ACC112 (cell line): Measurements from ENCODE around the gene RBM39.

Experiments used
- H2AFZ ChIP-seq: fragments of 200-600 bp; sonication (generic); one replicate; pipeline ENCODE4 v1.6.0; 2017; ENCODE audit warnings: antibody characterized with exemption, low read length; ENCODE audit not compliant: unreplicated experiment
- H3K27ac ChIP-seq: fragments of 200-600 bp; sonication (generic); 2 replicates; pipeline ENCODE4 v1.5.1; 2014; ENCODE audit warnings: low read depth, mild to moderate bottlenecking, antibody characterized with exemption, low read length, moderate library complexity
- H3K27me3 ChIP-seq: fragments of 200-600 bp; sonication (generic); 2 replicates; pipeline ENCODE4 v1.6.1; 2014; ENCODE audit warnings: mild to moderate bottlenecking, antibody characterized with exemption, low read length, moderate library complexity, mixed read lengths; ENCODE audit not compliant: insufficient read depth
- H3K36me3 ChIP-seq: fragments of 200-600 bp; sonication (generic); 2 replicates; pipeline ENCODE4 v1.6.1; 2016; ENCODE audit warnings: mild to moderate bottlenecking, antibody characterized with exemption, low read length, moderate library complexity, mixed read lengths; ENCODE audit not compliant: insufficient read depth
- H3K4me1 ChIP-seq: fragments of 200-600 bp; sonication (generic); one replicate; pipeline ENCODE4 v1.6.1; 2016; ENCODE audit warnings: low read length, mixed read lengths; ENCODE audit not compliant: insufficient read depth, unreplicated experiment, control insufficient read depth
- H3K4me3 ChIP-seq: fragments of 200-600 bp; sonication (generic); 2 replicates; pipeline ENCODE4 v1.5.1; 2014; ENCODE audit warnings: mild to moderate bottlenecking, low read depth, low read length
- H3K79me2 ChIP-seq: fragments of 200-600 bp; sonication (generic); one replicate; pipeline ENCODE4 v1.6.0; 2016; ENCODE audit warnings: low read length; ENCODE audit not compliant: control insufficient read depth, unreplicated experiment, insufficient read depth

Gene RBM39

GRCh38 chr20:35664466-35665206 lies 77.4 kb downstream of the RBM39 start, which contains the start of the genes CPNE1 and RBM12:
CPNE1 (minus strand) TSS chr20:35664900; CDS start chr20:35632923, 31,977 bp downstream.
RBM12 (minus strand) TSS chr20:35664900; CDS start chr20:35655322, 9,578 bp downstream.
- Histone ChIP-seq H3K4me1 (peaks cover 31% of the 10 kb centered on the region), H3K36me3 (peaks cover 11% of the 10 kb centered on the region), H2AFZ (peak within 1 kb of the TSS; percentile 60), H3K79me2 (peaks cover 53% of the 10 kb centered on the region), H3K27ac (peak within 1 kb of the TSS; percentile 79), H3K27me3 (no peaks in the 10 kb centered on the region), H3K4me3 (peak within 1 kb of the TSS; percentile 88)

- H3K4me3 ChIP-seq, result peak overlapping the region; percentile 88
- peaks cover 5% of the 10 kb centered on the region for H3K36me3 ChIP-seq
- H3K79me2 ChIP-seq, result peaks cover 61% of the 10 kb centered on the region
- peak overlapping the region; percentile 17 for H2AFZ ChIP-seq
- H3K4me1 ChIP-seq, result peaks cover 34% of the 10 kb centered on the region
- peak overlapping the region; percentile 79 for H3K27ac ChIP-seq
- H3K27me3 ChIP-seq, result no peaks in the 10 kb centered on the region
These were observed 78.3 kb downstream of the RBM39 start for GRCh38 chr20:35663516-35664465.

GRCh38 chr20:35662551-35662950 lies 79.5 kb downstream of the RBM39 start:
- Histone ChIP-seq H3K79me2 (peaks cover 72% of the 10 kb centered on the region), H3K4me1 (peaks cover 36% of the 10 kb centered on the region), H3K27ac (no peak overlapping the region), H3K36me3 (no peaks in the 10 kb centered on the region), H3K4me3 (peak overlapping the region; percentile 88), H2AFZ (no peak overlapping the region), H3K27me3 (no peaks in the 10 kb centered on the region)

GRCh38 chr20:35661908-35662307 lies 80.2 kb downstream of the RBM39 start:
- no peaks in the 10 kb centered on the region for H3K36me3 ChIP-seq

GRCh38 chr20:35661053-35661452 lies 81.0 kb downstream of the RBM39 start:
- Histone ChIP-seq H3K36me3 (peaks cover 3% of the 10 kb centered on the region; the same call in 1 of the 2 replicates), H2AFZ (no peak overlapping the region), H3K27me3 (no peaks in the 10 kb centered on the region), H3K4me1 (peaks cover 39% of the 10 kb centered on the region), H3K79me2 (peaks cover 87% of the 10 kb centered on the region), H3K27ac (no peak overlapping the region), H3K4me3 (peak overlapping the region; percentile 88)

More at GRCh38 chr20:35661908-35662307, 80.2 kb downstream of the RBM39 start:
- Histone ChIP-seq H3K27ac (no peak overlapping the region), H2AFZ (no peak overlapping the region), H3K27me3 (no peaks in the 10 kb centered on the region), H3K4me1 (peaks cover 39% of the 10 kb centered on the region), H3K79me2 (peaks cover 79% of the 10 kb centered on the region), H3K4me3 (peak overlapping the region; percentile 88)

GRCh38 chr20:35660122-35660937 lies 81.7 kb downstream of the RBM39 start:
- Histone ChIP-seq H3K4me1 (peaks cover 39% of the 10 kb centered on the region), H3K27me3 (no peaks in the 10 kb centered on the region), H3K36me3 (peaks cover 4% of the 10 kb centered on the region), H3K27ac (no peak overlapping the region), H3K4me3 (peak overlapping the region; percentile 88), H3K79me2 (peaks cover 95% of the 10 kb centered on the region), H2AFZ (no peak overlapping the region)

- no peak overlapping the region for H3K27ac ChIP-seq
- H2AFZ ChIP-seq, result no peak overlapping the region
- H3K36me3 ChIP-seq, result peaks cover 26% of the 10 kb centered on the region
- H3K79me2 ChIP-seq, result peaks cover 99% of the 10 kb centered on the region
- H3K4me1 ChIP-seq, result peaks cover 34% of the 10 kb centered on the region
- no peaks in the 10 kb centered on the region for H3K27me3 ChIP-seq
- H3K4me3 ChIP-seq, result no peak overlapping the region
These were observed 84.8 kb downstream of the RBM39 start for GRCh38 chr20:35657271-35657670.

GRCh38 chr20:35654415-35654814 lies 87.6 kb downstream of the RBM39 start:
- Histone ChIP-seq H3K27me3 (no peaks in the 10 kb centered on the region), H3K4me1 (peaks cover 11% of the 10 kb centered on the region), H3K36me3 (peaks cover 30% of the 10 kb centered on the region), H3K27ac (no peak overlapping the region), H3K79me2 (peaks cover 97% of the 10 kb centered on the region), H2AFZ (no peak overlapping the region), H3K4me3 (no peak overlapping the region)

- no peaks in the 10 kb centered on the region for H3K27me3 ChIP-seq
- H2AFZ ChIP-seq, result no peak overlapping the region
- H3K79me2 ChIP-seq, result peaks cover 97% of the 10 kb centered on the region
- H3K36me3 ChIP-seq, result peaks cover 30% of the 10 kb centered on the region
- H3K4me1 ChIP-seq, result peaks cover 8% of the 10 kb centered on the region
- no peak overlapping the region for H3K4me3 ChIP-seq
- H3K27ac ChIP-seq, result no peak overlapping the region
These were observed 88.2 kb downstream of the RBM39 start for GRCh38 chr20:35653893-35654292.
